ENCODE data around the gene IGF2BP2. TPM values are rescaled to one million over a fixed set of nuclear protein-coding genes. Genes with fewer than 3 reads are reported as not detected.

Gene IGF2BP2
- total RNA-seq, 1 experiment from 2014 or later = 75.9 TPM

- H3K4me3 Mint-ChIP-seq (ENCODE audit: unreplicated experiment) = no peak overlapping the region
- intact Hi-C loops (cut with micrococcal nuclease; ENCODE audit: unreplicated experiment) = loop anchor here (5.0 kb wide), 1 partner anchor 178 kb away; no protein-coding TSS in a partner anchor
- CTCF ChIA-PET = no interaction called here
Observed at GRCh38 chr3:185729337-185730055, 95.3 kb downstream of the IGF2BP2 start.

GRCh38 chr3:185728630-185729336, 96.1 kb downstream of the IGF2BP2 start:
- Histone ChIP-seq H3K36me3 (ENCODE audit: control insufficient read depth, insufficient read depth, low read length) (no peaks in the 10 kb centered on the region), H3K9me3 (no peaks in the 10 kb centered on the region), H3K4me3 (ENCODE audit: low read depth, low read length) (no peak overlapping the region), H3K27me3 (replicated peaks; ENCODE audit: control insufficient read depth, insufficient read depth, low read length) (no peaks in the 10 kb centered on the region), H3K4me1 (peaks cover 38% of the 10 kb centered on the region)
- ChIA-PET CTCF (no interaction called here), POLR2A (no interaction called here)
- no peak for TF ChIP-seq CTCF (IDR thresholded peaks at IDR 0.05; ENCODE audit: insufficient read depth in 1 of 2, low read depth in 1 of 2, low read length in 1 of 2, severe bottlenecking in 1 of 2, unreplicated experiment in 1 of 2)
- Mint-ChIP-seq H3K27me3 (ENCODE audit: insufficient read depth, unreplicated experiment) (no peaks in the 10 kb centered on the region), H3K4me3 (ENCODE audit: unreplicated experiment) (no peak overlapping the region), H3K4me1 (ENCODE audit: low read depth, unreplicated experiment) (peaks cover 22% of the 10 kb centered on the region), H3K9me3 (ENCODE audit: unreplicated experiment) (no peaks in the 10 kb centered on the region), H3K36me3 (ENCODE audit: insufficient read depth, unreplicated experiment) (peaks cover 26% of the 10 kb centered on the region), H3K27ac (ENCODE audit: unreplicated experiment) (no peak overlapping the region)
- no TSS peak for BruUV-seq (replicated peaks)
- intact Hi-C loops (cut with micrococcal nuclease; ENCODE audit: unreplicated experiment) = no loop called here
- no peak for DNase-seq

More at GRCh38 chr3:185729337-185730055, 95.3 kb downstream of the IGF2BP2 start:
- Histone ChIP-seq H3K4me1 (peaks cover 33% of the 10 kb centered on the region), H3K36me3 (ENCODE audit: control insufficient read depth, insufficient read depth, low read length) (no peaks in the 10 kb centered on the region), H3K27me3 (replicated peaks; ENCODE audit: control insufficient read depth, insufficient read depth, low read length) (no peaks in the 10 kb centered on the region), H3K4me3 (ENCODE audit: low read depth, low read length) (no peak overlapping the region), H3K9me3 (no peaks in the 10 kb centered on the region)
- no TSS peak for BruUV-seq (replicated peaks)
- Mint-ChIP-seq H3K36me3 (ENCODE audit: insufficient read depth, unreplicated experiment) (peaks cover 26% of the 10 kb centered on the region), H3K27ac (ENCODE audit: unreplicated experiment) (no peak overlapping the region), H3K4me1 (ENCODE audit: low read depth, unreplicated experiment) (peaks cover 28% of the 10 kb centered on the region), H3K9me3 (ENCODE audit: unreplicated experiment) (no peaks in the 10 kb centered on the region), H3K27me3 (ENCODE audit: insufficient read depth, unreplicated experiment) (no peaks in the 10 kb centered on the region)
- POLR2A ChIA-PET = no interaction called here
- no peak for DNase-seq
- no peak for TF ChIP-seq CTCF (IDR thresholded peaks at IDR 0.05; ENCODE audit: insufficient read depth in 1 of 2, low read depth in 1 of 2, low read length in 1 of 2, severe bottlenecking in 1 of 2, unreplicated experiment in 1 of 2)

DNA sequence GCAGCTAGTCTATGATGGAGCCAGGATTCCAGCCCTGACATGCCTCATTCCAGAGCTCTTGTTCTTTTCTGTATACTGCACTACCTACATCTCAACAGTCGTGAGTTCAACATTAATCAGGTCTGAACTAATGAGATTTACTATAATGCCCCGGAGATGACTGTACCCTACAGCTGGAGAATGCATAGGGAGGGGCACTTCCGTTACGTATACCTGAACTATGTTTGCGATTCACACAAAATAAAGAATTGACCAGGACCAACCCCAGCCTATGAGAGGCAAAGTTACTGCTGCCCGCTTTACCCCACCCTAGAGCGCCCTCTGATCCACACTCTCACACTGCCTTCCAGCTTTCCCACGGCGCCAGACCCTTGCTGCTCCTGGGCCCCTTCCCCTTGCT, 97.0 kb downstream of the IGF2BP2 start:
- Mint-ChIP-seq H3K4me3 (ENCODE audit: unreplicated experiment) (no peak overlapping the region), H3K27me3 (ENCODE audit: insufficient read depth, unreplicated experiment) (no peaks in the 10 kb centered on the region), H3K4me1 (ENCODE audit: low read depth, unreplicated experiment) (peaks cover 16% of the 10 kb centered on the region), H3K9me3 (ENCODE audit: unreplicated experiment) (no peaks in the 10 kb centered on the region), H3K27ac (ENCODE audit: unreplicated experiment) (no peak overlapping the region), H3K36me3 (ENCODE audit: insufficient read depth, unreplicated experiment) (peaks cover 26% of the 10 kb centered on the region)
- no peak for TF ChIP-seq CTCF (IDR thresholded peaks at IDR 0.05; ENCODE audit: insufficient read depth in 1 of 2, low read depth in 1 of 2, low read length in 1 of 2, severe bottlenecking in 1 of 2, unreplicated experiment in 1 of 2)
- ChIA-PET POLR2A (no interaction called here), CTCF (no interaction called here)
- Histone ChIP-seq H3K27me3 (replicated peaks; ENCODE audit: control insufficient read depth, insufficient read depth, low read length) (no peaks in the 10 kb centered on the region), H3K4me3 (ENCODE audit: low read depth, low read length) (no peak overlapping the region), H3K9me3 (no peaks in the 10 kb centered on the region), H3K4me1 (peaks cover 33% of the 10 kb centered on the region), H3K36me3 (ENCODE audit: control insufficient read depth, insufficient read depth, low read length) (no peaks in the 10 kb centered on the region)
- DNase-seq = no peak
- intact Hi-C loops (cut with micrococcal nuclease; ENCODE audit: unreplicated experiment) = no loop called here
- no TSS peak for BruUV-seq (replicated peaks)
